Mammary epithelial cell (primary cell): Measurements from ENCODE around the gene PRR13.

Source experiments
- CTCF ChIP-seq, 2 donors: IDR thresholded peaks in 1 of 2; conservative IDR thresholded peaks in 1 of 2; 2 replicates each; pipeline ENCODE4 v1.5.1; 2011 to 2012; ENCODE audit warnings: inconsistent platforms in 2 of 2, low read length in 2 of 2, mild to moderate bottlenecking in 2 of 2, control low read depth in 1 of 2, low read depth in 1 of 2; ENCODE audit not compliant: insufficient read depth in 1 of 2; ENCODE audit errors: extremely low read depth in 1 of 2
- EZH2 ChIP-seq: IDR thresholded peaks from 2 replicates; pipeline ENCODE4 v1.6.1; 2012; ENCODE audit warnings: low read length, inconsistent platforms, borderline replicate concordance

DNA sequence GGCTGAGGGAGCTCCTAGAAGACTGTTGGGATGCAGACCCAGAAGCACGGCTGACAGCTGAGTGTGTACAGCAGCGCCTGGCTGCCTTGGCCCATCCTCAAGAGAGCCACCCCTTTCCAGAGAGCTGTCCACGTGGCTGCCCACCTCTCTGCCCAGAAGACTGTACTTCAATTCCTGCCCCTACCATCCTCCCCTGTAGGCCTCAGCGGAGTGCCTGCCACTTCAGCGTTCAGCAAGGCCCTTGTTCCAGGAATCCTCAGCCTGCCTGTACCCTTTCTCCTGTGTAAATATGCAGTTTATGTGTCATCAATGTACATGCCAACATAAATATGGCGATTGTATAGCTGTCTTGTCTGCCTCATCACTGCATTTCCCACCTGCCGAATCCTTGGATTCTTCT lies 10.3 kb upstream of the PRR13 start:
- TF ChIP-seq EZH2 (no peak), CTCF (conservative IDR thresholded peaks at IDR 0.05 in 1 of 2, IDR thresholded peaks at IDR 0.05 in 1 of 2; ENCODE audit: extremely low read depth in 1 of 2, insufficient read depth in 1 of 2, low read depth in 1 of 2, low read length in 2 of 2) (no peak)
